Prostate gland (tissue), 2 donors: ENCODE results near the gene CORO7.

Experiments
- POLR2A ChIP-seq: fragments of 450-650 bp; IDR thresholded peaks from one replicate; pipeline ENCODE4 v1.6.1; 2016; ENCODE audit warnings: antibody characterized with exemption, mild to moderate bottlenecking
- POLR2AphosphoS5 ChIP-seq: sonication (generic); formaldehyde crosslinking; IDR thresholded peaks from one replicate; pipeline ENCODE4 v1.6.1; 2017; ENCODE audit warnings: antibody characterized with exemption
- TF ChIP-seq, protein P1 (sequence below), 4 experiments: fragments of 200-600 bp in 2 of 4; fragments of 450-650 bp in 2 of 4; sonication (generic) in 2 of 4; IDR thresholded peaks; 1 replicate in 3 of 4; 2 replicates in 1 of 4; pipeline ENCODE4 v1.5.1; 2016 to 2019; ENCODE audit warnings: antibody characterized with exemption in 4 of 4, mild to moderate bottlenecking in 2 of 4, moderate library complexity in 2 of 4

DNA sequence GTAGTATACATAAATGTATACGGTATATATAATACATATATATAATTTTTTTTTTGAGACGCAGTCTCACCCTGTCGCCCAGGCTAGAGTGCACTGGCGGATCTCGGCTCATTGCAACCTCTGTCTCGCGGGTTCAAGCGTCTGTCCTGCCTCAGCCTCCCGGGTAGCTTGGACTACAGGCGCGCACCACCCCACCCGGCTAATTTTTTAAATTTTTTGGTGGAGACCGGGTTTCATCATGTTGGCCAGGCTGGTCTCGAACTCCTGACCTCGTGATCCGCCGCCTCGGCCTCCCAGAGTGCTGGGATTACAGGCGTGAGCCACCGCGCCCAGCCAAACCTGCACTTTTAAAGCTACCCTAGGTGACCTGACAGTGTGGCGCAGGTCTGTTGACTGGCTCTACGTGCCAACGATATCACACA lies 66.0 kb downstream of the CORO7 start:
- no peak for TF ChIP-seq POLR2A
- TF ChIP-seq, protein P1, sequence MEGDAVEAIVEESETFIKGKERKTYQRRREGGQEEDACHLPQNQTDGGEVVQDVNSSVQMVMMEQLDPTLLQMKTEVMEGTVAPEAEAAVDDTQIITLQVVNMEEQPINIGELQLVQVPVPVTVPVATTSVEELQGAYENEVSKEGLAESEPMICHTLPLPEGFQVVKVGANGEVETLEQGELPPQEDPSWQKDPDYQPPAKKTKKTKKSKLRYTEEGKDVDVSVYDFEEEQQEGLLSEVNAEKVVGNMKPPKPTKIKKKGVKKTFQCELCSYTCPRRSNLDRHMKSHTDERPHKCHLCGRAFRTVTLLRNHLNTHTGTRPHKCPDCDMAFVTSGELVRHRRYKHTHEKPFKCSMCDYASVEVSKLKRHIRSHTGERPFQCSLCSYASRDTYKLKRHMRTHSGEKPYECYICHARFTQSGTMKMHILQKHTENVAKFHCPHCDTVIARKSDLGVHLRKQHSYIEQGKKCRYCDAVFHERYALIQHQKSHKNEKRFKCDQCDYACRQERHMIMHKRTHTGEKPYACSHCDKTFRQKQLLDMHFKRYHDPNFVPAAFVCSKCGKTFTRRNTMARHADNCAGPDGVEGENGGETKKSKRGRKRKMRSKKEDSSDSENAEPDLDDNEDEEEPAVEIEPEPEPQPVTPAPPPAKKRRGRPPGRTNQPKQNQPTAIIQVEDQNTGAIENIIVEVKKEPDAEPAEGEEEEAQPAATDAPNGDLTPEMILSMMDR (IDR thresholded peaks at IDR 0.05), result no peak
- TF ChIP-seq POLR2AphosphoS5, result no peak
